K562 (cell line): ENCODE data around the gene DCUN1D3. TPM values are rescaled to one million over a fixed set of nuclear protein-coding genes. Genes with fewer than 3 reads are reported as not detected.

Experiments
- ATAC-seq: fragments of 200-7000 bp; cut with Tn5 transposase; 3 replicates; pipeline ENCODE4 v1.9.1; 2020; ENCODE audit warnings: moderate library complexity
- BruUV-seq: library from RNA; stranded (reverse); fragments of 400-500 nt; replicated peaks from 2 replicates; lab custom pipeline; 2021; lab: Mats Ljungman, UMichigan
- CTCF ChIA-PET: fragments of 300-600 bp; formaldehyde crosslinking; extraction: SDS; loops from one replicate; lab custom pipeline; 2021; ENCODE audit warnings: low intra/inter-chr PET ratio; lab: Yijun Ruan, JAX
- POLR2A ChIA-PET: fragments of 300-600, 350-650 bp; sonication (Branson Sonifier 250); formaldehyde crosslinking; extraction: SDS; loops from one replicate; lab custom pipeline; 2021; ENCODE audit warnings: antibody characterized with exemption, inconsistent platforms; lab: Yijun Ruan, JAX
- DNase-seq, 4 experiments: peaks; one replicate each; pipeline versions ENCODE4 v3.0.0 to v3.0.0-alpha.2; 2011 to 2018; ENCODE audit warnings: low spot score in 3 of 4, mixed read lengths in 3 of 4; ENCODE audit errors: extremely low read depth in 1 of 4
- FAIRE-seq: peaks from 2 replicates; lab custom pipeline; 2011; peaks lifted over from hg19 to GRCh38; lab: Jason Lieb, UNC
- H2AFZ ChIP-seq: 2 replicates; pipeline ENCODE4 v1.6.0; 2011; ENCODE audit warnings: low read depth, low read length, control low read depth, inconsistent platforms
- H3K27ac ChIP-seq: fragments of 200-600 bp; 3 replicates; pipeline ENCODE4 v1.8.0; 2011; ENCODE audit warnings: low read depth, mild to moderate bottlenecking, control low read depth, inconsistent platforms, low read length, moderate library complexity, mixed read lengths; ENCODE audit errors: extremely low read depth
- H3K27me3 ChIP-seq, 2 experiments: fragments of 300-600 bp in 1 of 2; 2 replicates in 1 of 2; 3 replicates in 1 of 2; pipeline versions ENCODE4 v1.6.0 to v1.8.0; 2011; ENCODE audit warnings: inconsistent platforms in 2 of 2, low read length in 2 of 2, mild to moderate bottlenecking in 1 of 2, mixed read lengths in 1 of 2, moderate library complexity in 1 of 2; ENCODE audit not compliant: control insufficient read depth in 2 of 2, insufficient read depth in 2 of 2
- H3K36me3 ChIP-seq: fragments of 300-600 bp; 3 replicates; pipeline ENCODE4 v1.8.0; 2011; ENCODE audit warnings: mild to moderate bottlenecking, low read length, inconsistent platforms; ENCODE audit not compliant: control insufficient read depth, insufficient read depth
- H3K4me1 ChIP-seq, 2 experiments: fragments of 200-600 bp in 1 of 2; replicated peaks in 1 of 2; 2 replicates in 1 of 2; 3 replicates in 1 of 2; pipeline versions ENCODE4 v1.5.1 to v1.8.0; 2011; ENCODE audit warnings: inconsistent platforms in 2 of 2, low read length in 2 of 2, mild to moderate bottlenecking in 1 of 2, mixed read lengths in 1 of 2, moderate library complexity in 1 of 2; ENCODE audit not compliant: control insufficient read depth in 2 of 2, insufficient read depth in 2 of 2
- H3K4me2 ChIP-seq: 2 replicates; pipeline ENCODE4 v1.6.1; 2011; ENCODE audit warnings: low read length, control low read depth, inconsistent platforms, mixed read lengths; ENCODE audit not compliant: insufficient read depth
- H3K4me3 ChIP-seq: fragments of 200-600 bp; sonication (generic), shearing (Covaris generic); 2 replicates; pipeline ENCODE4 v1.5.1; 2016; ENCODE audit warnings: control low read depth, inconsistent platforms
- H3K79me2 ChIP-seq: fragments of 200-600 bp; 3 replicates; pipeline ENCODE4 v1.8.0; 2011; ENCODE audit warnings: low read length, inconsistent platforms; ENCODE audit not compliant: control insufficient read depth, insufficient read depth
- H3K9ac ChIP-seq, 2 experiments: 2 replicates each; pipeline versions ENCODE4 v1.6.0 to v1.6.1; 2011; ENCODE audit warnings: low read depth in 2 of 2, low read length in 2 of 2, control low read depth in 1 of 2, inconsistent platforms in 1 of 2, mild to moderate bottlenecking in 1 of 2, mixed read lengths in 1 of 2; ENCODE audit not compliant: insufficient read depth in 1 of 2
- H3K9me1 ChIP-seq: one replicate; pipeline ENCODE4 v1.6.0; 2011; ENCODE audit warnings: inconsistent platforms, mild to moderate bottlenecking, low read length, moderate library complexity; ENCODE audit not compliant: control insufficient read depth, insufficient read depth
- H3K9me3 ChIP-seq: replicated peaks from 2 replicates; pipeline ENCODE4 v1.5.1; 2011; ENCODE audit warnings: low read depth, low read length, inconsistent platforms; ENCODE audit not compliant: control insufficient read depth, insufficient read depth
- H4K20me1 ChIP-seq: replicated peaks from 2 replicates; pipeline ENCODE4 v1.6.1; 2011; ENCODE audit warnings: low read length, inconsistent platforms, mixed read lengths; ENCODE audit not compliant: control insufficient read depth, insufficient read depth
- ERF ChIP-seq: fragments of 450-650 bp; formaldehyde crosslinking; IDR thresholded peaks from 2 replicates; pipeline ENCODE4 v1.4.0; 2020; ENCODE audit warnings: mild to moderate bottlenecking, mixed read lengths
- MEF2A ChIP-seq: IDR thresholded peaks from 2 replicates; pipeline ENCODE4 v1.6.1; 2011; ENCODE audit warnings: low read depth, mild to moderate bottlenecking, low read length, moderate library complexity; ENCODE audit not compliant: control insufficient read depth
- ZBTB49 ChIP-seq: sonication (generic); formaldehyde crosslinking; IDR thresholded peaks from 2 replicates; pipeline ENCODE4 v1.8.0; 2022; ENCODE audit warnings: missing genetic modification reagents, mild to moderate bottlenecking, borderline replicate concordance
- ZFP36 ChIP-seq: fragments of 150-350 bp; IDR thresholded peaks from 2 replicates; pipeline ENCODE4 v1.6.1; 2018; ENCODE audit warnings: low read length, low read depth; ENCODE audit not compliant: partially characterized antibody
- WGBS: fragments of 100-300 bp; shearing (Covaris generic); methylation state at CpG from one replicate; pipeline ENCODE4 v1.1.6; 2016; ENCODE audit warnings: low coverage, mixed read lengths; ENCODE audit not compliant: insufficient coverage; ENCODE audit errors: missing lambda C conversion rate; 5-methylcytosine and 5-hydroxymethylcytosine counted together
- in situ Hi-C: fragments of 300-500 bp; cut with MboI; formaldehyde crosslinking; loops from 4 replicates; pipeline ENCODE4 v1.15.0; 2018; ENCODE audit warnings: inconsistent platforms, mixed read lengths
- intact Hi-C: fragments of 100-400 bp; cut with micrococcal nuclease; formaldehyde crosslinking; loops from 2 replicates; pipeline ENCODE4 v1.14.2; 2022
- polyA plus RNA-seq, 8 experiments: library from polyadenylated mRNA; depleted of rRNA in 4 of 8; stranded (reverse) in 5 of 8; unstranded in 3 of 8; fragments of >200 nt; fragmentation: Nextera tagmentation in 2 of 8; fragmentation: Illumina TruSeq in 1 of 8; extraction: Ambion mirVana in 2 of 8; extraction: Trizol in 1 of 8; gene quantifications; 2 replicates each; pipeline versions ENCODE4 v1.2.1 to v1.2.3, GENCODE V29; 2011 to 2014; ENCODE audit warnings: inconsistent platforms in 1 of 8, missing spikeins in 1 of 8
- total RNA-seq, 7 experiments: library from RNA; depleted of rRNA in 6 of 7; stranded (reverse); fragments of >200 nt in 6 of 7; fragmentation: Illumina TruSeq in 2 of 7; extraction: Trizol in 2 of 7; gene quantifications; 2 replicates each; pipeline versions ENCODE4 v1.2.1 to v1.2.3, GENCODE V29; 2011 to 2021; ENCODE audit warnings: low replicate concordance in 1 of 7
- TF ChIP-seq, protein P1 (sequence below): fragments of 200-800 bp; sonication (Bioruptor generic); IDR thresholded peaks from 2 replicates; pipeline ENCODE4 v1.6.1; 2016; ENCODE audit warnings: missing genetic modification characterization, missing compliant biosample characterization
- TF ChIP-seq, protein P2 (sequence below): IDR thresholded peaks from 2 replicates; pipeline ENCODE4 v1.6.1; 2011; ENCODE audit warnings: borderline replicate concordance, low read depth, mild to moderate bottlenecking, moderate library complexity, low read length; ENCODE audit not compliant: insufficient read depth, poor library complexity, severe bottlenecking

The DCUN1D3 gene
- total and polyA plus RNA-seq, 9 of the 15 experiments (the other 6 are each of a cell fraction or from before 2014, with no cell fraction given) = 1.0 to 4.7 (median 2.2) TPM

- ChIA-PET POLR2A (interaction anchor here (1.3 kb wide), 1 partner anchor 22 kb away, joined by 6 read pairs; no protein-coding TSS in a partner anchor), CTCF (no interaction called here)
- intact Hi-C loops = no loop called here
- in situ Hi-C loops = no loop called here
- Histone ChIP-seq H2AFZ (peak overlapping the region; percentile 22; the same call in 1 of the 2 replicates), H4K20me1 (no peaks in the 10 kb centered on the region), H3K9ac (no peak overlapping the region; a peak in 1 of 4 replicates), H3K27ac (no peak overlapping the region), H3K9me1 (no peaks in the 10 kb centered on the region), H3K4me3 (no peak overlapping the region), H3K9me3 (0 out of 2 replicates have a peak, but pooled peaks cover 2% of the 10 kb centered on the region), H3K27me3 (no peaks in the 10 kb centered on the region), H3K4me2 (no peak overlapping the region), H3K36me3 (no peaks in the 10 kb centered on the region), H3K4me1 (peaks cover 12 to 24% of the 10 kb centered on the region in 2 experiments), H3K79me2 (no peaks in the 10 kb centered on the region)
- no TSS peak for BruUV-seq
- no peak for ATAC-seq
- DNase-seq = no peak
- no peak for TF ChIP-seq ZBTB49 (CRISPR knock-in tag)
- TF ChIP-seq ERF (CRISPR knock-in tag) = no peak
- TF ChIP-seq ZFP36 = no peak
- TF ChIP-seq MEF2A = no peak
- TF ChIP-seq, protein P1, sequence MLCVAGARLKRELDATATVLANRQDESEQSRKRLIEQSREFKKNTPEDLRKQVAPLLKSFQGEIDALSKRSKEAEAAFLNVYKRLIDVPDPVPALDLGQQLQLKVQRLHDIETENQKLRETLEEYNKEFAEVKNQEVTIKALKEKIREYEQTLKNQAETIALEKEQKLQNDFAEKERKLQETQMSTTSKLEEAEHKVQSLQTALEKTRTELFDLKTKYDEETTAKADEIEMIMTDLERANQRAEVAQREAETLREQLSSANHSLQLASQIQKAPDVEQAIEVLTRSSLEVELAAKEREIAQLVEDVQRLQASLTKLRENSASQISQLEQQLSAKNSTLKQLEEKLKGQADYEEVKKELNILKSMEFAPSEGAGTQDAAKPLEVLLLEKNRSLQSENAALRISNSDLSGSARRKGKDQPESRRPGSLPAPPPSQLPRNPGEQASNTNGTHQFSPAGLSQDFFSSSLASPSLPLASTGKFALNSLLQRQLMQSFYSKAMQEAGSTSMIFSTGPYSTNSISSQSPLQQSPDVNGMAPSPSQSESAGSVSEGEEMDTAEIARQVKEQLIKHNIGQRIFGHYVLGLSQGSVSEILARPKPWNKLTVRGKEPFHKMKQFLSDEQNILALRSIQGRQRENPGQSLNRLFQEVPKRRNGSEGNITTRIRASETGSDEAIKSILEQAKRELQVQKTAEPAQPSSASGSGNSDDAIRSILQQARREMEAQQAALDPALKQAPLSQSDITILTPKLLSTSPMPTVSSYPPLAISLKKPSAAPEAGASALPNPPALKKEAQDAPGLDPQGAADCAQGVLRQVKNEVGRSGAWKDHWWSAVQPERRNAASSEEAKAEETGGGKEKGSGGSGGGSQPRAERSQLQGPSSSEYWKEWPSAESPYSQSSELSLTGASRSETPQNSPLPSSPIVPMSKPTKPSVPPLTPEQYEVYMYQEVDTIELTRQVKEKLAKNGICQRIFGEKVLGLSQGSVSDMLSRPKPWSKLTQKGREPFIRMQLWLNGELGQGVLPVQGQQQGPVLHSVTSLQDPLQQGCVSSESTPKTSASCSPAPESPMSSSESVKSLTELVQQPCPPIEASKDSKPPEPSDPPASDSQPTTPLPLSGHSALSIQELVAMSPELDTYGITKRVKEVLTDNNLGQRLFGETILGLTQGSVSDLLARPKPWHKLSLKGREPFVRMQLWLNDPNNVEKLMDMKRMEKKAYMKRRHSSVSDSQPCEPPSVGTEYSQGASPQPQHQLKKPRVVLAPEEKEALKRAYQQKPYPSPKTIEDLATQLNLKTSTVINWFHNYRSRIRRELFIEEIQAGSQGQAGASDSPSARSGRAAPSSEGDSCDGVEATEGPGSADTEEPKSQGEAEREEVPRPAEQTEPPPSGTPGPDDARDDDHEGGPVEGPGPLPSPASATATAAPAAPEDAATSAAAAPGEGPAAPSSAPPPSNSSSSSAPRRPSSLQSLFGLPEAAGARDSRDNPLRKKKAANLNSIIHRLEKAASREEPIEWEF (CRISPR knock-in tag) = no peak
- TF ChIP-seq, protein P2, sequence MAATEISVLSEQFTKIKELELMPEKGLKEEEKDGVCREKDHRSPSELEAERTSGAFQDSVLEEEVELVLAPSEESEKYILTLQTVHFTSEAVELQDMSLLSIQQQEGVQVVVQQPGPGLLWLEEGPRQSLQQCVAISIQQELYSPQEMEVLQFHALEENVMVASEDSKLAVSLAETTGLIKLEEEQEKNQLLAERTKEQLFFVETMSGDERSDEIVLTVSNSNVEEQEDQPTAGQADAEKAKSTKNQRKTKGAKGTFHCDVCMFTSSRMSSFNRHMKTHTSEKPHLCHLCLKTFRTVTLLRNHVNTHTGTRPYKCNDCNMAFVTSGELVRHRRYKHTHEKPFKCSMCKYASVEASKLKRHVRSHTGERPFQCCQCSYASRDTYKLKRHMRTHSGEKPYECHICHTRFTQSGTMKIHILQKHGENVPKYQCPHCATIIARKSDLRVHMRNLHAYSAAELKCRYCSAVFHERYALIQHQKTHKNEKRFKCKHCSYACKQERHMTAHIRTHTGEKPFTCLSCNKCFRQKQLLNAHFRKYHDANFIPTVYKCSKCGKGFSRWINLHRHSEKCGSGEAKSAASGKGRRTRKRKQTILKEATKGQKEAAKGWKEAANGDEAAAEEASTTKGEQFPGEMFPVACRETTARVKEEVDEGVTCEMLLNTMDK = no peak
- no peak for FAIRE-seq
- 31% methylated on average over 3 of the region's 4 CpGs for WGBS
These were observed 42.1 kb upstream of the DCUN1D3 start for GRCh38 chr16:20942256-20942655.
